ENCODE results near the gene KDM5B.

The KDM5B gene

DNA sequence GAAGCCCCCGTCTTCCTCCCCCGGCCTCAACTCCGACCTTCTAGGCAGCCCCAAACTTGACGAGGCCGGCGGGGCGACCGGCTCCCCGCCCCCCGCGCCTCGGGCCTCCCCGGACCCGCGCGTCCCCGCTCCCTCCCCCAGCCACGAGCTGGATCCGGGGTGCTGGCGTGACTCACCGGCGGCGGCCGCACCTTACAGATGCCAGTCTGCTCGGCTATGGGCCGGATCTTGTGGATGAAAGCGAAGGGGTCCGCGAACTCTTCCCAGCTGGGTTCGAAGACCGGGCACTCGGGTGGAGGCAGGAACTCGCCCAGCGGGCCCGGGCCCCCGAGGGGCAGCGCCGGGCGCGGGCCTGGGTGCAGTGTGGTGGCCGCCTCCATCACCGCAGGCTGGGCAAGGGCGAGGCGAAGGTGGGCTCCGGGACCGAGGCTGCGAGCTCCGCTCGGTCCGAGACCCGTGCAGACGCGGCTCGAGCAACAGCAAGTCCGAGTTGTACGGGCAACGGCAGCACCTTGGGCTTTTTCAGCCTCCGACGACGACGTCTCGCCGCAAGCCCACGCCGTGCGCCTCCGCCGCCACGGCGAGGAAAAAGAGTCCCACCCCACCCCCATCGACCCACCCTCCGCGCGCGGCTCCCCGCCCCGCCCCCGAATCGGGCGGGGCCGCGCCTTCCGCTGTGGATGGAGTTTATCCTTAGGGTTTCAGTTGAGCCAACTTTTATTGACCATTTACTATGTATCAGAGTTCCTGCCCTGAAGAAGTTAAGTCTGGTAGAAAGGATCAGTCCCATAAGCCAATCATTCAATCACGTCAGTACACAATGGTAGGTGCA lies at the start of gene KDM5B:
Gene KDM5B, minus strand, starts transcription at position 496 of the 832 bp plus-strand sequence. Its CDS starts 116 bp downstream, at position 380.
- DNase-seq (ENCODE audit: insufficient read length, low spot score) (peak; percentile 66), FAIRE-seq (no peak)
- TF ChIP-seq, protein P1, sequence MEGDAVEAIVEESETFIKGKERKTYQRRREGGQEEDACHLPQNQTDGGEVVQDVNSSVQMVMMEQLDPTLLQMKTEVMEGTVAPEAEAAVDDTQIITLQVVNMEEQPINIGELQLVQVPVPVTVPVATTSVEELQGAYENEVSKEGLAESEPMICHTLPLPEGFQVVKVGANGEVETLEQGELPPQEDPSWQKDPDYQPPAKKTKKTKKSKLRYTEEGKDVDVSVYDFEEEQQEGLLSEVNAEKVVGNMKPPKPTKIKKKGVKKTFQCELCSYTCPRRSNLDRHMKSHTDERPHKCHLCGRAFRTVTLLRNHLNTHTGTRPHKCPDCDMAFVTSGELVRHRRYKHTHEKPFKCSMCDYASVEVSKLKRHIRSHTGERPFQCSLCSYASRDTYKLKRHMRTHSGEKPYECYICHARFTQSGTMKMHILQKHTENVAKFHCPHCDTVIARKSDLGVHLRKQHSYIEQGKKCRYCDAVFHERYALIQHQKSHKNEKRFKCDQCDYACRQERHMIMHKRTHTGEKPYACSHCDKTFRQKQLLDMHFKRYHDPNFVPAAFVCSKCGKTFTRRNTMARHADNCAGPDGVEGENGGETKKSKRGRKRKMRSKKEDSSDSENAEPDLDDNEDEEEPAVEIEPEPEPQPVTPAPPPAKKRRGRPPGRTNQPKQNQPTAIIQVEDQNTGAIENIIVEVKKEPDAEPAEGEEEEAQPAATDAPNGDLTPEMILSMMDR (IDR thresholded peaks at IDR 0.05; ENCODE audit: insufficient read depth, missing control alignments), result no peak

GRCh38 chr1:202857136-202857610 lies 49.0 kb upstream of the KDM5B start:
- TF ChIP-seq, protein P1 (IDR thresholded peaks at IDR 0.05; ENCODE audit: insufficient read depth, missing control alignments), result no peak
- DNase-seq (ENCODE audit: insufficient read length, low spot score) (no peak), FAIRE-seq (no peak)

DNA sequence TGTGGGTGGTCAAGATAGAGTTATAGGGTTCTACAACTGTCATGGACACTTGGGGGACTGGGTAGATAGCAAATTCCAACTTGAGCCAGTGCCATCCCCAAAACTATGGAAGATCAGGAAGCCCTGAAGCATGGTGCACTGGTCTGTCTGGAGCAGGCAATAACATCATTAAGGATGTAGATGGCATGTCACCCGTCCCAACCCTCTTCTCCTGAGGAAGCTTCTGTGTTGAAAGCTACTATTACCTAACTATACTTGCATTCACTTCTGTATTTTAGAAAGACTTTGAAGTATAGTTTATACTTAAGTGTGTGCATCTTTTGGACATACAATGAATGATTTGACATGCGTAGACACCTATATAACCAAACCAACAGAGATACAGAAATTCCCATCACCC lies 47.8 kb upstream of the KDM5B start:
- TF ChIP-seq, protein P1 (IDR thresholded peaks at IDR 0.05; ENCODE audit: insufficient read depth, missing control alignments), result no peak
- no peak for FAIRE-seq
- DNase-seq (ENCODE audit: insufficient read length, low spot score), result no peak

DNA sequence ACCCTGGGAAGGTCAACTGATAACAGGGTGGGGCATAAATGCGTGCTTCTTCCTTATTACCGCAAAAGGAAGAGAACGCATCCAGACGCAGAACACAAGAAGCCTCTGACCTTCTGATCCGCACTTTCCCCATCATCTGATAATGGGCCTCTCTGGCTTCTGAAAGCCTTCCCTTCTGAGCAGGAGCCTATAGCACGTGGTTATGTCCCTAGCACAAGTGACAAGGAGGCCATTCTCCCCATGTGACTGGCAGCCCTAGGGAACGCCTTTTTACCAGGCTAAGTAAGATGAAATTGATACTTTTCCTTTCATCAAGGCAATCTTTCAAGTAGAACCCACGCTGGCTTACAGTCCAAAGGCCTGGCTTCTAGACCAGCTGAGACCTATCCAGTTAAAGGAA lies 46.6 kb upstream of the KDM5B start:
- DNase-seq (ENCODE audit: insufficient read length, low spot score), result no peak
- no peak for FAIRE-seq
- TF ChIP-seq, protein P1 (IDR thresholded peaks at IDR 0.05; ENCODE audit: insufficient read depth, missing control alignments), result no peak

DNA sequence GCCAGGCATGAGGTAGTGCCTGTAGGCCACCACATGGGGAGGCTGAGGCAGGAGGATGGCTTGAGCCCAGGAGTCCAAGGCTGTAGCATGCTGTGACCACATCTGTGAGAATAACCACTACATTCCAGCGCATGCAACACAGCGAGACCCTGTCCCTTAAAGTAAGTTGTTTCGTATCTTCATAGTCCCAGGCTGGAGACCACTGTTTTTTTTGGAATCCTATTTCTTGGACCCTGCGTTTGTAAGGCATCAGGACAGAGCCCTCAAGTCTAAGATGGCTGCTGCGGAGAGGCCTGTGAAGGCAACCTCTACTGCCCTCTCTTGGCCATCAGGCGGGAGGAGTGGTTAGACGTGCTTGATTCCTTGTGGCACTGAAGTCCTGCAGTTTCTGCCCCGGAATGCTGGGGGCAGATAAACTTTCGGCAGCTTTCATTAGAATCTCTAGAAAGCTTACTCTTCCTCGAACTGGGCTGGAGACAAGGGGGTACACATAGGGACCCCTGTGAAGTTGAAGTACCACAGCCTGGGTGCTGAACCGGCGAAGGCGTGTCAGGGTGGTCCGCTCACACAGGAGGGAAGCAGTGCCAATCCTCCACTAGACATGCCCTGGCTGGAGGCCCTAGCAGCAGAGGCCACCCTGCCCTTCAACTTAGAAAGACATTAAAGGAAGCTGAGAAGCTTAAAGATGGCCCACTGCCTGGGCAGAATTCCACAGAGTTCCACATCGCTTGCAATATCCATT lies 44.1 kb upstream of the KDM5B start:
- TF ChIP-seq, protein P1 (IDR thresholded peaks at IDR 0.05; ENCODE audit: insufficient read depth, missing control alignments), result peak; percentile 46
- DNase-seq (ENCODE audit: insufficient read length, low spot score) (peak; percentile 79), FAIRE-seq (no peak)

GRCh38 chr1:202850593-202851362 lies 42.6 kb upstream of the KDM5B start:
- TF ChIP-seq, protein P1 (IDR thresholded peaks at IDR 0.05; ENCODE audit: insufficient read depth, missing control alignments), result no peak
- DNase-seq (ENCODE audit: insufficient read length, low spot score), result no peak
- no peak for FAIRE-seq
